ENCODE results near the gene ANKRD33.

The ANKRD33 gene

GRCh38 chr12:51887476-51888315 is at the start of gene ANKRD33:
TSS of gene ANKRD33 (plus strand) at chr12:51888103. CDS start at chr12:51888187, 84 bp downstream.
- DNase-seq: no peak

- no peak for DNase-seq
Observed at GRCh38 chr12:51838762-51839161, 49.1 kb upstream of the ANKRD33 start.

GRCh38 chr12:51839310-51839947 is 48.5 kb upstream of the ANKRD33 start:
- no peak for DNase-seq

- DNase-seq: no peak
Observed at GRCh38 chr12:51840966-51841365, 46.9 kb upstream of the ANKRD33 start.

- DNase-seq: no peak
Observed at GRCh38 chr12:51841727-51842126, 46.2 kb upstream of the ANKRD33 start.

GRCh38 chr12:51844854-51845253 is 43.0 kb upstream of the ANKRD33 start:
- DNase-seq: no peak

- DNase-seq: no peak
Observed at GRCh38 chr12:51845482-51845881, 42.4 kb upstream of the ANKRD33 start.

GRCh38 chr12:51846271-51846691 is 41.6 kb upstream of the ANKRD33 start:
- DNase-seq: no peak

GRCh38 chr12:51846911-51847642 is 40.8 kb upstream of the ANKRD33 start:
- peak; percentile 54 for DNase-seq

GRCh38 chr12:51847643-51848325 is 40.1 kb upstream of the ANKRD33 start:
- no peak for DNase-seq

- DNase-seq: no peak
Observed at GRCh38 chr12:51848326-51848727, 39.6 kb upstream of the ANKRD33 start, which contains the start of gene FIGNL2. TSS of gene FIGNL2 (minus strand) at chr12:51848718. CDS start at chr12:51822413, 26,305 bp downstream.

GRCh38 chr12:51848841-51849735 is 38.8 kb upstream of the ANKRD33 start:
- DNase-seq: no peak

GRCh38 chr12:51850081-51850964 is 37.6 kb upstream of the ANKRD33 start:
- no peak for DNase-seq

GRCh38 chr12:51850965-51851299 is 37.0 kb upstream of the ANKRD33 start:
- no peak for DNase-seq

- no peak for DNase-seq
Observed at GRCh38 chr12:51851413-51852124, 36.3 kb upstream of the ANKRD33 start.

- no peak for DNase-seq
Observed at GRCh38 chr12:51852404-51853137, 35.3 kb upstream of the ANKRD33 start.

- DNase-seq: no peak
Observed at GRCh38 chr12:51855586-51856428, 32.1 kb upstream of the ANKRD33 start.

- DNase-seq: no peak
Observed at GRCh38 chr12:51860986-51861385, 26.9 kb upstream of the ANKRD33 start.

All from suppressor macrophage treated with lipopolysaccharide for 4 hours (primary cell).